Activated CD4-positive, CD25-positive, alpha-beta regulatory T cell treated with anti-CD3 and anti-CD28 coated beads, Interleukin-2, amount 50 U/mL, for 72 hours (primary cell): ENCODE results near the gene BIRC6.
A peak's percentile ranks its signal among the peaks of the same experiment; 100 is the strongest.
"Not testable (repeated sequence)": the region's sequence is repeated elsewhere in the genome, so short reads cannot be mapped to it uniquely, and the experiment has no call there.

Experiments
- DNase-seq: peaks from one replicate; pipeline ENCODE4 v3.0.0; 2021

The BIRC6 gene, protein sequence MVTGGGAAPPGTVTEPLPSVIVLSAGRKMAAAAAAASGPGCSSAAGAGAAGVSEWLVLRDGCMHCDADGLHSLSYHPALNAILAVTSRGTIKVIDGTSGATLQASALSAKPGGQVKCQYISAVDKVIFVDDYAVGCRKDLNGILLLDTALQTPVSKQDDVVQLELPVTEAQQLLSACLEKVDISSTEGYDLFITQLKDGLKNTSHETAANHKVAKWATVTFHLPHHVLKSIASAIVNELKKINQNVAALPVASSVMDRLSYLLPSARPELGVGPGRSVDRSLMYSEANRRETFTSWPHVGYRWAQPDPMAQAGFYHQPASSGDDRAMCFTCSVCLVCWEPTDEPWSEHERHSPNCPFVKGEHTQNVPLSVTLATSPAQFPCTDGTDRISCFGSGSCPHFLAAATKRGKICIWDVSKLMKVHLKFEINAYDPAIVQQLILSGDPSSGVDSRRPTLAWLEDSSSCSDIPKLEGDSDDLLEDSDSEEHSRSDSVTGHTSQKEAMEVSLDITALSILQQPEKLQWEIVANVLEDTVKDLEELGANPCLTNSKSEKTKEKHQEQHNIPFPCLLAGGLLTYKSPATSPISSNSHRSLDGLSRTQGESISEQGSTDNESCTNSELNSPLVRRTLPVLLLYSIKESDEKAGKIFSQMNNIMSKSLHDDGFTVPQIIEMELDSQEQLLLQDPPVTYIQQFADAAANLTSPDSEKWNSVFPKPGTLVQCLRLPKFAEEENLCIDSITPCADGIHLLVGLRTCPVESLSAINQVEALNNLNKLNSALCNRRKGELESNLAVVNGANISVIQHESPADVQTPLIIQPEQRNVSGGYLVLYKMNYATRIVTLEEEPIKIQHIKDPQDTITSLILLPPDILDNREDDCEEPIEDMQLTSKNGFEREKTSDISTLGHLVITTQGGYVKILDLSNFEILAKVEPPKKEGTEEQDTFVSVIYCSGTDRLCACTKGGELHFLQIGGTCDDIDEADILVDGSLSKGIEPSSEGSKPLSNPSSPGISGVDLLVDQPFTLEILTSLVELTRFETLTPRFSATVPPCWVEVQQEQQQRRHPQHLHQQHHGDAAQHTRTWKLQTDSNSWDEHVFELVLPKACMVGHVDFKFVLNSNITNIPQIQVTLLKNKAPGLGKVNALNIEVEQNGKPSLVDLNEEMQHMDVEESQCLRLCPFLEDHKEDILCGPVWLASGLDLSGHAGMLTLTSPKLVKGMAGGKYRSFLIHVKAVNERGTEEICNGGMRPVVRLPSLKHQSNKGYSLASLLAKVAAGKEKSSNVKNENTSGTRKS (N-terminal part only)

DNA sequence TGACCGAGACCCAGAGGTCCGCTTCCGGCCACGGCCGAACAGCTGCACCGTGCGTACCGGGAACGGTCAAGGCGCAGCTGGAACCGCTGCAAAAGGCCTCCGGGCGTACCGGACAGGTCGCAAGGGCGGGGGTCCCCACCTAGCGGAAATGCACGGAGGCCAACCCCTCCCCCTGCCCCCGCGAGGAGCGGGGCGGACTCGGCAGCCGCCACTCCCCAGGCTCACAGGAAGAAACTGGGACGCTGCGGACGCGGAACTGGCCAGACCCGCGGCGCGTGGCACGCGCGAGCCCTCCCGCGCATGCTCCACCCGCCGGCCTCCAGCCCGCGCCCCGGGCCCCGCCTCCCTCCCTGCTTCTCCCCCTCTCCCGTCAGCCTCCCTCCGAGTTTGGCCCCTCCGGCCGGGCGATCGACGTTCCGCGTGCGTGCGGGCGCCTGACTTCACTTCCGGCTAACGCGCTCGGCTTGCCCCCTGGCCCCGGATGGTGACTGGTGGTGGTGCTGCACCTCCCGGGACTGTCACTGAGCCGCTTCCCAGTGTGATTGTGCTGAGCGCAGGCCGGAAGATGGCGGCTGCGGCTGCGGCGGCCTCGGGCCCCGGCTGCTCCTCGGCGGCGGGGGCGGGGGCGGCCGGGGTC is at the start of gene BIRC6:
Gene BIRC6, plus strand, starts transcription at position 343 of the 637 bp plus-strand sequence. Its CDS starts 139 bp downstream, at position 482.
- DNase-seq: peak; percentile 98

GRCh38 chr2:32310577-32310976 is 46.2 kb upstream of the BIRC6 start:
- no peak for DNase-seq

DNA sequence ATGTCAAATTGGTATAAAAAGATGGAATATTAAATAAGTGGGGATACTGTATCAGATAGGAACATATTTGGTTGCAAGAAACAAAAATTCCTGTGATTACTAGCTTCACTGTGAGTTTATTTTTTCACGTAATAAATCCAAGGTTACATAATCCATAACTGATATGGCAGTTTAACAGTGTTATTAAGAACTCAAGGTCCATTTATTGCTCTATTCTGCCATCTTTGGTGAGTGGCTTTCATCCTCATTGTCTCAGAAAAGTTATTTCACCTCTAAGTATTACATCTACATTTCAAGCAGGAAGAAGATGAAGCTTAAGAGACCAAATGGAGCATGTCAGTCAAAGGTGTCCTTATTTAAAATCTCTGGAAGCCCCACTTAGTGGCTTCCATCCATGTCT is 41.9 kb upstream of the BIRC6 start:
- no peak for DNase-seq

DNA sequence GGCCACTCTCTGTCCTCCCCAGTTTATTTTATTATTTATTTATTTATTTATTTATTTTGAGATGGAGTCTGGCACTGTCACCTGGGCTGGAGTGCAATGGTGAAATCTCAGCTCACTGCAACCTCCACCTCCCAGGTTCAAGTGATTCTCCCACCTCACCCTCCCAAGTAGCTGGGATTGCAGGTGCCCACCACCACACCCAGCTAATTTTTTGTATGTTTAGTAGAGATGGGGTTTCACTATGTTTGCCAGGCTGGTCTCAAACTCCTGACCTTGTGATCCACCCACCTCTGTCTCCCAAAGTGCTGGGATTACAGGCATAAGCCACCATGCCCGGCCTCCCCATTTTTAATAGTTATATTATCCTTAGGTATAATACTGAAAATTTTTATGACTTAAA is 28.1 kb upstream of the BIRC6 start:
- DNase-seq: not testable (repeated sequence)

GRCh38 chr2:32329180-32329980 is 27.4 kb upstream of the BIRC6 start:
- DNase-seq: not testable (repeated sequence)

GRCh38 chr2:32330136-32330535 is 26.7 kb upstream of the BIRC6 start:
- DNase-seq: no peak

DNA sequence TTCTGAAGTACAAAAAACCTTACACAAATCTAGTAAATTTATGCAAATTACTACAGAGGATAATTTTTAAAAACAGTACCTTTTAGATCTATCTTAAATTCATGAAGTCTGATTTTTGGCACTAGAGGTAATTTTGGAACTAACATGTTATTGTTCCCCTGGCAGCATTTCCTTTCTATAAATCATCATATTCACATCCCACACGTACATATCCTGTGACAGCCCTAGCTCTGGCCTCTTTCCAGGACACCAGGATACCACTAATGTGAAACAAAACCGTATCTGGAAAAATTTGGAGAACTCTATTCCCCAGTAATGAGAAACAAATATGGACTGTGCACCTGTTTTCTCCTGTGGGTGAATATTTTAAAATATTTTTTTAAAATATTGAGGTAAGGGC is 14.0 kb upstream of the BIRC6 start:
- DNase-seq: no peak

GRCh38 chr2:32350797-32351196 is 6.0 kb upstream of the BIRC6 start:
- not testable (repeated sequence) for DNase-seq

GRCh38 chr2:32355976-32356680 is 695 bp upstream of the BIRC6 start:
- DNase-seq: no peak

DNA sequence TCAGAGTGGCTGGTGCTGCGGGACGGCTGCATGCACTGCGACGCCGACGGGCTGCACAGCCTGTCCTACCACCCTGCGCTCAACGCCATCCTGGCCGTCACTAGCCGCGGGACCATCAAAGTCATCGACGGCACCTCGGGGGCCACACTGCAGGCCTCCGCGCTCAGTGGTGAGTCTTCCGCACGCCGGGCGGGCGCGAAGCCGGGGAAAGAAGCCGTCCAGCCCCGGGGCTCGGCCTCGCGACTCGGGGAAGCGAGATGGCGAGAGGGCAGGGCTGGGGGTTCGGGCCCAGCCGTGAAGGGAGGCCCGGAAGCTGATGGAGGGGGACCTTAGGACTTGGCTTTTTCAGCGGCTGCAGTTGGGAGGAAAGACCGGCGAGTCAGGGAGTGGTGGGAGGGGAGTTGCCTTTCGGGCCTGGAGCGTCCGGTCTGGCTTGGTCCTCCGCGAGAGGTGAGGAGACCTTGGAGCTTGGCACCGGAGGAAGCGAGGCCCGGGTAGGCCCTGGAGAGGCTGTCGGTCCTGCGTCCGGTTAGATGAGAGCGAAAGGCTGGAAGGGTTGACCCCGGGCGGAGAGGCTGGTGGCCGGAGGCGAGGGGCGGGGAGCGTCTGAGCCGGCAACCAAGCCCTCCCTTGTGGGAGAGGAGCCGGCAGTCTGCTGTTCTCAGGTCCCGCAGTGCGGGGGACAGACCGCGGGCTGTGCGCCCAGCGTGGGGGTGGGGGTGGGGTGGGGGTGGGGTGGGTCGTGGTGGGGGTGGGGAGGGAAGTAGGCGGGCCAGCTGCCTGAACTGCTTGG is 691 bp downstream of the BIRC6 start:
- no peak for DNase-seq

- peak; percentile 34 for DNase-seq
Observed at GRCh38 chr2:32358111-32358482, 1.3 kb downstream of the BIRC6 start.

GRCh38 chr2:32360416-32360815 is 3.6 kb downstream of the BIRC6 start:
- DNase-seq: no peak

GRCh38 chr2:32362997-32363396 is 6.2 kb downstream of the BIRC6 start:
- DNase-seq: not testable (repeated sequence)

DNA sequence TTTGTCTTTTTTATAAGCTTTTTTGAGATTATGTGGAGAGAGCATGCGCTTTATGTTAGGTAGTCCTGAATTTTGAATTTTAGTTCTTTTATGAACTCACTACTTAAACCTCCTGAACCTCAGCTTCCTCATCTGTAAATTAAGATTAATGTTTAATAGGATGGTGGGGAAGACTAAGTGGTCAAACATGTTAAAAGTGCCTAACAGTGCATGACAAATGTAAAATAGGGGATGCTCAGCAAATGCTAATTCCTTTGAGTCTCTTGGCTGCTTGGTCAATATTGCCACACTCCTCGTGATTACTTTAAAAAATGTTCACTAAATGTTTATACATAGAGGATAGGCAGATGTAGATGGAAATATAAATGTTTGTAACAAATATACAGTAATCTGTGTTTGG is 6.8 kb downstream of the BIRC6 start:
- DNase-seq: no peak

DNA sequence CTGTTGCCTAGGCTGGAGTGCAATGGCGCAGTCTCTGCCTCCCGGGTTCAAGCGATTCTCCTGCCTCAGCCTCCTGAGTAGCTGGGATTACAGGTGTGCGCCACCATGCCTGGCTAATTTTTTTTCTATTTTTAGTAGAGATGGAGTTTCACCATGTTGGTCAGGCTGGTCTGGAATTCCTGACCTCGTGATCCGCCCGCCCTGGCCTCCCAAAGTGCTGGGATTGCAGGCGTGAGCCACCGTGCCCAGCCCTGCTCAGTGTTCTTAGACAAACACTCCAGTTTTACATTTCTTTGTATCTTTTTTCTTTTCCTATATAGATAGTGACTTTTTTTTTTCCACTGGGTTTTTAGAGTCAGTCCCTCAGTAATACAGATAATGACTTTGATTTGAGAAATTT is 7.5 kb downstream of the BIRC6 start:
- not testable (repeated sequence) for DNase-seq

GRCh38 chr2:32365679-32366078 is 8.9 kb downstream of the BIRC6 start:
- not testable (repeated sequence) for DNase-seq

DNA sequence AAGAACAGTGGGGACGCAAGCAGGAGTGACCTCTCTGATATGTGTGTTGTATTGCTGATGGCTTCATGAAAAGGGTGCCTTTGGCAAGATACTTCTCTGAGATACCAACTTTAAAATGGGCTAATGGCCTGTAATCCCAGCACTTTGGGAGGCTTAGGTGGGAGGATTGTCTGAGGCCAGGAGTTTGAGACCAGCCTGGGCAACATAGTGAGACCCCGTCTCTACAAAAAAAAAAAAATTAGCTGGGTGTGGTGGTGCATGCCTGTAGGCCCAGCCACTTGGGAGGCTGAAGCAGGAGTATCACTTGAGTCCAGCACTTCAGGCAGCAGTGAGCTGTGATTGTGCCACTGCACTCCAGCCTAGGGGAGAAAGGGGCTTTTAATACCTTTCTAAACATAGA is 9.8 kb downstream of the BIRC6 start:
- DNase-seq: no peak

DNA sequence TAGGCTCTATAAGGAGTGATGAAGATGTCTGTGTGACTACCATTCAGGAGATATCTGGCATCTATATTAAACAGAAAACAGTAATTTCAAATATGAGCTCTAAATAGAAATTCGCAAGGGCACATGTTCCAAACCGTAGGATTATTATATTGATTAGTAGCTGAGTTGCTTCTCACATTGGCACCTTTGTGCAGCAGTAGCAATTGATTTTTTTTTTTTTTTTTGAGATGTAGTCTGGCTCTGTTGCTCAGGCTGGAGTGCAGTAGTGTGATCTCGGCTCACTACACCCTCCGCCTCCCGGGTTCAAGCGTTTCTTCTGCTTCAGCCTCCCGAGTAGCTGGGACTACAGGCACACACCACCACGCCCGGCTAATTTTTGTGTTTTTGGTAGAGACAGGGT is 12.4 kb downstream of the BIRC6 start:
- no peak for DNase-seq

DNA sequence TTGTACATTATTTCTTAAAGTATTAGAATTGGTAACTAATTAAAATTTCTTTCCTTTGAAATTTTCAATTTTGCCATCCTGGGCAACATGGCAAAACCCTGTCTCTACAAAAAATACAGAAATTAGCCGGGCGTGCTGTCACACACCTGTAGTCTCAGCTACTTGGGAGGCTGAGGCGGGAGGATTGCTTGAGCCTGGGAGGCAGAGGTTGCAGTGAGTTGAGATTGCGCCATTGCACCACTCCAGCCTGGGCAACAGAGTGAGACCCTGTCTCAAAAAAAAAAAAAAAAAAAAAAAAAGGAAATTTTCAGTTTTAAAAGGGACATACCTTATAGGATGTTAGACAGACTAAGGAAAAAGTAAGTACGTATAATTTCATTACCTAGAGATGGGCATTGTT is 14.1 kb downstream of the BIRC6 start:
- DNase-seq: not testable (repeated sequence)

DNA sequence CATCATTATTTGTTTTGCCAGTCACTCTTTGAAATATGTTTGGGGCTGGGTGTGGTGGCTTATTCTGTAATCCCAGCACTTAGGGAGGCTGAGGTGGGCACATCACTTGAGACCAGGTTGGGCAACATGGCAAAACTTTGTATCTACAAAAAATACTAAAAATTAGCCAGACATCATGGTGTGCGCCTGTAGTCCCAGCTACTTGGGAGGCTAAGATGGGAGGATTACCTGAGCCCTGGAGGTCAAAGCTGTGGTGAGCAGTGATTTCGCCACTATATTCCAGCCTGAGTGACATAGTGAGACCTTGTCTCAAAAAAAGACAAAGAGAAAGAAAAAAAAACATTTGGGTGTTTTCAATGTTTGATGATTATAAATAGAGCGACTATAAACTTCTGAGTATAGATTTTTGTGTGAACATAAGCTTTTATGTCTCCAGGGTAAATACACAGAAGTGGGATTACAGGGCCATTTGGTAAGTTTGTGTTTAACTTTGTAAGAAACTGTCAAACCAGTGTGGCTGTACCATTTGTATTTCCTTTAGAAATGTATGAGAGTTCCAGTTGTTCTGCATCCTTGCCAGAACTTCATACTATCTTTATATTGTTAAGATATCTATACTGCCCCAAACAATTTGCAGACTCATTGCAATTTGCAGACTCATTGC is 15.8 kb downstream of the BIRC6 start:
- no peak for DNase-seq
